ENCODE measurements around the gene SCPEP1. TPM values are rescaled to one million over a fixed set of nuclear protein-coding genes. Genes with fewer than 3 reads are reported as not detected.
"Not testable (repeated sequence)": the region's sequence is repeated elsewhere in the genome, so short reads cannot be mapped to it uniquely, and the experiment has no call there.

The SCPEP1 gene
- total RNA-seq, 1 experiment from 2014 or later = 51.4 TPM

DNA sequence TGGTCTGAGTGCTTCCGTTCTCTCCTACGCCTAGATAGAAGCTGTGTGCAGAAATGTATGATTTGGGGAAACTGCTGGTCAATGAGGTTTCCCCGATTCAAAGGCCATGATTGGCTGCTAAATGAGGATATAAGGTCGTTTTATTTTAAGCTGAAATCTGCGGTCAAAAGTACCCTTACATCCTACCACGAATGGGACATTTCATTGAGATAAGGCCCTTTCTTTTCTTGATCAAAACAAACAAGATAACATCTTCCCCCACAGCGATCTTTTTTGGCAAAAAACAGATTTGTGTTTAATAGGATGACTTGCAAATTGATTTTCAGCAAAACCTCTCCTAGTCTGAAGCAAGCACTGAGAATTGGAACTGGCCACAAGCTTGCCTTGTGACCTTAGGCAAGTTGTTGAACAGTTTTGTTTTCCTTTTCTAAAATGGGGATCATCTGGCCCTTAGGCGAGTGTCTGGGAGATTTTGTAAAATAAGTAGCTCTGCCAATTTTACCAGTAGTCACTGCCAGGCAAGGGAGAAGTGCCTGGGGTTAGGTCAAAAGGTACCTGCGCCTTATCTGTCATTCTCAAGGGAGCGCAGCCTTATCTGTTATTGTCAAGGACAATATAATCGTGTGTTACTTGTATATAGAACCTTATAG lies 635 bp downstream of the SCPEP1 start:
- intact Hi-C loops (cut with micrococcal nuclease) = no loop called here
- DNase-seq (ENCODE audit: unreplicated experiment) = peak; percentile 42

DNA sequence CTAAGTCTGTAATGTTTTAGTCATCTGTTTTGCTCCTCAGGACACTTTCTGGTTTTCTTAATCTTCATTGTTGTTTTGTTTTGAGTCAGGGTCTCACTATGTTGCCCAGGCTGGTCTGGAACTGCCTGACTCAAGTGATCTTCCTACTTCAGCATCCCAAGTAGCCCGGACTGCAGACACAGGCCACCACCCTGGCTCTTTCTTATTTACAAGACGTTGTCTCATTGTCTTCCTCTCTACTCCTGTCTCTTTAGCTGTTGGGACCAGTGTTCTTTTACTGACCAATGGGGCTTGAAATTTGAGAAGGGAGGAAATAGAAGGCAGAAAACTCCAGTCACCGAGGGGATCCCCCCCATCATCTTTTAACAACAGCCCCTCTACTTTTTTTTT lies 1.2 kb downstream of the SCPEP1 start:
- intact Hi-C loops (cut with micrococcal nuclease) = no loop called here
- DNase-seq (ENCODE audit: unreplicated experiment) = no peak
- ChIA-PET POLR2A (interaction anchor here (0.7 to 6.2 kb wide), 23 partner anchors 8 to 1436 kb away, joined by 3 to 77 read pairs (median 4); partner anchors contain the start of genes AKAP1, C17orf67, COIL and DGKE), CTCF (interaction anchor here (0.7 to 1.6 kb wide), 6 partner anchors 14 to 128 kb away, joined by 3 to 8 read pairs (median 4); no protein-coding TSS in a partner anchor)
- H3K36me3 Mint-ChIP-seq (ENCODE audit: insufficient read depth, unreplicated experiment) = peaks cover 8% of the 10 kb centered on the region
- H3K4me3 Mint-ChIP-seq (ENCODE audit: unreplicated experiment) = peak overlapping the region; percentile 73
- H3K27me3 Mint-ChIP-seq (ENCODE audit: insufficient read depth, unreplicated experiment) = no peaks in the 10 kb centered on the region
- H3K4me1 Mint-ChIP-seq (ENCODE audit: insufficient read depth, unreplicated experiment) = peaks cover 31% of the 10 kb centered on the region
- no TSS peak for BruUV-seq (replicated peaks)
- TF ChIP-seq, protein P1, sequence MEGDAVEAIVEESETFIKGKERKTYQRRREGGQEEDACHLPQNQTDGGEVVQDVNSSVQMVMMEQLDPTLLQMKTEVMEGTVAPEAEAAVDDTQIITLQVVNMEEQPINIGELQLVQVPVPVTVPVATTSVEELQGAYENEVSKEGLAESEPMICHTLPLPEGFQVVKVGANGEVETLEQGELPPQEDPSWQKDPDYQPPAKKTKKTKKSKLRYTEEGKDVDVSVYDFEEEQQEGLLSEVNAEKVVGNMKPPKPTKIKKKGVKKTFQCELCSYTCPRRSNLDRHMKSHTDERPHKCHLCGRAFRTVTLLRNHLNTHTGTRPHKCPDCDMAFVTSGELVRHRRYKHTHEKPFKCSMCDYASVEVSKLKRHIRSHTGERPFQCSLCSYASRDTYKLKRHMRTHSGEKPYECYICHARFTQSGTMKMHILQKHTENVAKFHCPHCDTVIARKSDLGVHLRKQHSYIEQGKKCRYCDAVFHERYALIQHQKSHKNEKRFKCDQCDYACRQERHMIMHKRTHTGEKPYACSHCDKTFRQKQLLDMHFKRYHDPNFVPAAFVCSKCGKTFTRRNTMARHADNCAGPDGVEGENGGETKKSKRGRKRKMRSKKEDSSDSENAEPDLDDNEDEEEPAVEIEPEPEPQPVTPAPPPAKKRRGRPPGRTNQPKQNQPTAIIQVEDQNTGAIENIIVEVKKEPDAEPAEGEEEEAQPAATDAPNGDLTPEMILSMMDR (IDR thresholded peaks at IDR 0.05; ENCODE audit: unreplicated experiment) = no peak
- H3K27ac Mint-ChIP-seq (ENCODE audit: low read depth, unreplicated experiment) = peak overlapping the region; percentile 34
- H3K9me3 Mint-ChIP-seq (ENCODE audit: unreplicated experiment) = no peaks in the 10 kb centered on the region

More for the DNA sequence above, 635 bp downstream of the SCPEP1 start:
- ChIA-PET CTCF (interaction anchor here (1.1 to 1.6 kb wide), 4 partner anchors 14 to 39 kb away, joined by 3 to 8 read pairs (median 4); no protein-coding TSS in a partner anchor), POLR2A (interaction anchor here (0.7 to 6.2 kb wide), 23 partner anchors 8 to 160 kb away, joined by 3 to 77 read pairs (median 4); partner anchors contain the start of genes AKAP1 and COIL)
- peak overlapping the region; percentile 73 for H3K4me3 Mint-ChIP-seq (ENCODE audit: unreplicated experiment)
- peaks cover 5% of the 10 kb centered on the region for H3K36me3 Mint-ChIP-seq (ENCODE audit: insufficient read depth, unreplicated experiment)
- no peaks in the 10 kb centered on the region for H3K27me3 Mint-ChIP-seq (ENCODE audit: insufficient read depth, unreplicated experiment)
- H3K4me1 Mint-ChIP-seq (ENCODE audit: insufficient read depth, unreplicated experiment) = peaks cover 31% of the 10 kb centered on the region
- peak overlapping the region; percentile 34 for H3K27ac Mint-ChIP-seq (ENCODE audit: low read depth, unreplicated experiment)
- BruUV-seq (replicated peaks) = TSS peak; percentile 74
- H3K9me3 Mint-ChIP-seq (ENCODE audit: unreplicated experiment) = no peaks in the 10 kb centered on the region
- TF ChIP-seq, protein P1 (IDR thresholded peaks at IDR 0.05; ENCODE audit: unreplicated experiment) = no peak

DNA sequence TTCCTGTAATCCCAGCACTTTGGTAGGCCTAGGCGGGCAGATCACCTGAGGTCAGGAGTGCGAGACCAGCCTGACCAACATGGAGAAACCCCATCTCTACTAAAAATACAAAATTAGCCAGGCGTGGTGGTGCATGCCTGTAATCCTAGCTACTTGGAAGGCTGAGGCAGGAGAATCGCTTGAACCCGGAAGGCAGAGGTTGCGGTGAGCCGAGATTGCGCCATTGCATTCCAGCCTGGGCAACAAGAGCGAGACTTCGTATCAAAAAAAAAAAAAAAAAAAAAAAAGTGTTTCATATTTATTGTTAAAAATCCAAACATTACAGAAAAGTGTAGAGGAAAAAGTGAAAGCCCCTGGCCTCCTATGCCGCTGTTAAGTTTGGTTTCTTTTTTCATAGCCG lies 2.6 kb downstream of the SCPEP1 start:
- ChIA-PET CTCF (interaction anchor here (0.6 to 0.7 kb wide), 2 partner anchors 13 to 161 kb away, joined by 3 read pairs; no protein-coding TSS in a partner anchor), POLR2A (interaction anchor here (0.8 to 6.2 kb wide), 8 partner anchors 20 to 1006 kb away, joined by 3 to 77 read pairs (median 6); partner anchors contain the start of gene AKAP1)
- intact Hi-C loops (cut with micrococcal nuclease) = loop anchor here (10.0 kb wide), 1 partner anchor 104 kb away; the partner anchor contains the start of gene AKAP1
- peaks cover 22% of the 10 kb centered on the region for H3K36me3 Mint-ChIP-seq (ENCODE audit: insufficient read depth, unreplicated experiment)
- DNase-seq (ENCODE audit: unreplicated experiment); H3K27me3 Mint-ChIP-seq (ENCODE audit: insufficient read depth, unreplicated experiment); BruUV-seq (replicated peaks); H3K9me3 Mint-ChIP-seq (ENCODE audit: unreplicated experiment): not testable (repeated sequence)
- H3K4me1 Mint-ChIP-seq (ENCODE audit: insufficient read depth, unreplicated experiment) = peaks cover 31% of the 10 kb centered on the region
- peak overlapping the region; percentile 27 for H3K4me3 Mint-ChIP-seq (ENCODE audit: unreplicated experiment)
- H3K27ac Mint-ChIP-seq (ENCODE audit: low read depth, unreplicated experiment) = peak overlapping the region; percentile 58

DNA sequence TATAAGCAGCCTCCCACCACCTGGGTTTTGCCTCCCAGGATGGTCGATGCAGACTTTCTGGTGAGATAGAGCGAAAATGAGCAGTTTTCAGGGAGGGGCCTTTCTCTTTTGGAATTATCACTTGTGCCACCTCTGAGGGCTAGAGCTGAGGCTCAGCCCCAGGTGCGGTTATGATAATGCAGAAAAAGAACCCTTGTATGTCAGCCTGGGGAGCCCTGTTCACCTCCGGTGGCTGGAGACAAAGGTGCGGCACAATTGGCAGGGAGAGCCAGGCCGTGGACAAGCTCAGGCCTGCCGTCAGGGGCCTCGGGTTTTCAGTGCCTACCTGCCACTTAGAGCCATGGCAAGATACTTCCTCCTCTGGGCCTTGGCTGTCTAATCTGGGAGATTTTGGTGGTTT lies 4.4 kb downstream of the SCPEP1 start:
- POLR2A ChIA-PET = interaction anchor here (0.5 to 6.2 kb wide), 15 partner anchors 11 to 149 kb away, joined by 3 to 77 read pairs (median 4); partner anchors contain the start of genes AKAP1 and DGKE
- TF ChIP-seq, protein P1 (IDR thresholded peaks at IDR 0.05; ENCODE audit: unreplicated experiment) = no peak
- Mint-ChIP-seq H3K4me1 (ENCODE audit: insufficient read depth, unreplicated experiment) (peaks cover 27% of the 10 kb centered on the region), H3K9me3 (ENCODE audit: unreplicated experiment) (no peaks in the 10 kb centered on the region), H3K36me3 (ENCODE audit: insufficient read depth, unreplicated experiment) (peaks cover 40% of the 10 kb centered on the region), H3K27ac (ENCODE audit: low read depth, unreplicated experiment) (peak overlapping the region; percentile 97), H3K27me3 (ENCODE audit: insufficient read depth, unreplicated experiment) (no peaks in the 10 kb centered on the region), H3K4me3 (ENCODE audit: unreplicated experiment) (peak overlapping the region; percentile 52)
- DNase-seq (ENCODE audit: unreplicated experiment) = peak; percentile 82
- intact Hi-C loops (cut with micrococcal nuclease) = loop anchor here (10.0 kb wide), 1 partner anchor 102 kb away; the partner anchor contains the start of gene AKAP1
- no TSS peak for BruUV-seq (replicated peaks)
- CTCF ChIA-PET = interaction anchor here (0.5 to 1.4 kb wide), 7 partner anchors 13 to 1415 kb away, joined by 3 to 5 read pairs (median 3); partner anchors contain the start of gene COIL
